Vagina (tissue), 2 donors: ENCODE results near the gene MYCN. TPM values are rescaled to one million over a fixed set of nuclear protein-coding genes. Genes with fewer than 3 reads are reported as not detected.

Experiments used
- DNase-seq, 2 donors: peaks; one replicate each; pipeline ENCODE4 v3.0.0-alpha.2; 2017; ENCODE audit errors: extremely low spot score in 2 of 2
- H3K27ac ChIP-seq: fragments of 200-600 bp; sonication (generic); one replicate; pipeline ENCODE4 v1.5.1; 2019
- H3K27me3 ChIP-seq: fragments of 200-600 bp; sonication (generic); one replicate; pipeline ENCODE4 v1.5.1; 2019
- H3K36me3 ChIP-seq, 2 donors: fragments of 200-600 bp; sonication (generic); one replicate each; pipeline ENCODE4 v1.5.1; 2017 to 2019
- H3K4me1 ChIP-seq: fragments of 200-600 bp; sonication (generic); one replicate; pipeline ENCODE4 v1.5.1; 2019
- H3K4me3 ChIP-seq, 2 donors: fragments of 200-600 bp; sonication (generic); 1 replicate in 1 of 2; 2 replicates in 1 of 2; pipeline ENCODE4 v1.5.1; 2016 to 2019
- H3K9me3 ChIP-seq: fragments of 200-600 bp; sonication (generic); one replicate; pipeline ENCODE4 v1.5.1; 2019
- CTCF ChIP-seq, 3 experiments: fragments of 450-650 bp in 2 of 3; fragments of 200-600 bp in 1 of 3; sonication (generic) in 1 of 3; IDR thresholded peaks; one replicate each; pipeline ENCODE4 v1.5.1; 2017 to 2019; ENCODE audit warnings: antibody characterized with exemption in 3 of 3, mild to moderate bottlenecking in 2 of 3, moderate library complexity in 2 of 3
- POLR2A ChIP-seq, 2 donors: fragments of 450-650 bp; IDR thresholded peaks; one replicate each; pipeline ENCODE4 v1.6.1; 2017; ENCODE audit warnings: antibody characterized with exemption in 2 of 2, mild to moderate bottlenecking in 2 of 2, moderate library complexity in 2 of 2
- POLR2AphosphoS5 ChIP-seq, 2 donors: sonication (generic); formaldehyde crosslinking; IDR thresholded peaks; one replicate each; pipeline ENCODE4 v1.9.0; 2017; ENCODE audit warnings: antibody characterized with exemption in 2 of 2, mild to moderate bottlenecking in 2 of 2, low read depth in 1 of 2; ENCODE audit not compliant: insufficient read depth in 1 of 2
- intact Hi-C: fragments of 100-400 bp; cut with DNase I; formaldehyde crosslinking; loops from one replicate; pipeline ENCODE4 v1.15.1; 2023
- total RNA-seq: library from RNA; depleted of rRNA; stranded (reverse); fragments of >200 nt; gene quantifications from one replicate; pipeline ENCODE4 v1.2.3, GENCODE V29; 2016

MYCN gene
- total RNA-seq, 1 donor from 2014 or later: 2.0 TPM

- Histone ChIP-seq H3K36me3 (no peaks in the 10 kb centered on the region), H3K4me1 (peaks cover 47% of the 10 kb centered on the region), H3K27me3 (no peaks in the 10 kb centered on the region), H3K4me3 (peak overlapping the region; percentile 48 to 61), H3K27ac (no peak overlapping the region), H3K9me3 (no peaks in the 10 kb centered on the region)
- no peak for DNase-seq
- TF ChIP-seq CTCF (IDR thresholded peaks at IDR 0.05) (no peak), POLR2AphosphoS5 (IDR thresholded peaks at IDR 0.05; ENCODE audit: insufficient read depth in 1 of 2, low read depth in 1 of 2) (no peak), POLR2A (IDR thresholded peaks at IDR 0.05) (no peak)
- intact Hi-C loops: no loop called here
These were observed 1.7 kb downstream of the MYCN start for GRCh38 chr2:15941871-15942710.

- Histone ChIP-seq H3K27me3 (no peaks in the 10 kb centered on the region), H3K4me3 (peak overlapping the region; percentile 48 to 61), H3K4me1 (peaks cover 47% of the 10 kb centered on the region), H3K36me3 (no peaks in the 10 kb centered on the region), H3K27ac (no peak overlapping the region), H3K9me3 (no peaks in the 10 kb centered on the region)
- intact Hi-C loops: no loop called here
- TF ChIP-seq POLR2A (IDR thresholded peaks at IDR 0.05) (no peak), POLR2AphosphoS5 (IDR thresholded peaks at IDR 0.05; ENCODE audit: insufficient read depth in 1 of 2, low read depth in 1 of 2) (no peak), CTCF (IDR thresholded peaks at IDR 0.05) (no peak)
- DNase-seq: no peak
These were observed 2.5 kb downstream of the MYCN start for GRCh38 chr2:15942711-15943345.

GRCh38 chr2:15943378-15944280 lies 3.3 kb downstream of the MYCN start:
- Histone ChIP-seq H3K27me3 (no peaks in the 10 kb centered on the region), H3K9me3 (no peaks in the 10 kb centered on the region), H3K27ac (no peak overlapping the region), H3K36me3 (no peaks in the 10 kb centered on the region), H3K4me1 (peaks cover 47% of the 10 kb centered on the region), H3K4me3 (peak overlapping the region in 1 of 2 donors; percentile 48)
- intact Hi-C loops: no loop called here
- TF ChIP-seq POLR2AphosphoS5 (IDR thresholded peaks at IDR 0.05; ENCODE audit: insufficient read depth in 1 of 2, low read depth in 1 of 2) (no peak), CTCF (IDR thresholded peaks at IDR 0.05) (no peak), POLR2A (IDR thresholded peaks at IDR 0.05) (no peak)
- DNase-seq: no peak

GRCh38 chr2:15944325-15945017 lies 4.1 kb downstream of the MYCN start:
- TF ChIP-seq POLR2A (IDR thresholded peaks at IDR 0.05) (no peak), CTCF (IDR thresholded peaks at IDR 0.05) (no peak), POLR2AphosphoS5 (IDR thresholded peaks at IDR 0.05; ENCODE audit: insufficient read depth in 1 of 2, low read depth in 1 of 2) (no peak)
- Histone ChIP-seq H3K9me3 (no peaks in the 10 kb centered on the region), H3K27ac (no peak overlapping the region), H3K27me3 (no peaks in the 10 kb centered on the region), H3K36me3 (no peaks in the 10 kb centered on the region), H3K4me3 (no peak overlapping the region), H3K4me1 (peaks cover 44% of the 10 kb centered on the region)
- DNase-seq: no peak
- intact Hi-C loops: no loop called here
